ENCODE results near the gene PDGFB. TPM values are rescaled to one million over a fixed set of nuclear protein-coding genes. Genes with fewer than 3 reads are reported as not detected.

PDGFB gene
- total and polyA plus RNA-seq, 5 donors from 2014 or later, result 0.63 to 6.3 (median 4.3) TPM

DNA sequence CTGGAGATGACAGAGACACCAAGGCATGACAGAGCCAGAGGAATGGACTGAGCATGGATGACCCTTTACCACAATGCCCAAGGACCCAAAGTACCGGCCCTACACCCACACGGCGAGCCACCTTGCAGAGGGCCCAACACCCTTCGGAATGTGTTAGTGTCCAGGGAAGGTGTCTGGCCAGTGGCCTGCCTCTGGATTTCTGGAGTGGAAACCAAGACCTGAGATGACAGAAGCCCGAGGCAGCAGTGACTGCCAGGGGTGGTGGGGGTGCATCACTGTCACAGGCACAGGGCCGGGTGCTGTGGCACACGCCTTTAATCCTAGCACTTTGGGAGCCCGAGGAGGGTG lies 28.7 kb downstream of the PDGFB start:
- peak overlapping the region in 1 of 3 donors; percentile 68 for H3K27ac Mint-ChIP-seq
- DNase-seq (no peak), ATAC-seq (ENCODE audit: low read depth in 2 of 2) (no peak)
- H3K36me3 Mint-ChIP-seq, result no peaks in the 10 kb centered on the region
- Histone ChIP-seq H3K36me3 (ENCODE audit: control insufficient read depth, insufficient read depth, low read length) (no peaks in the 10 kb centered on the region), H3K9me3 (ENCODE audit: control insufficient read depth in 2 of 2, low read length in 2 of 2) (no peaks in the 10 kb centered on the region), H3K4me1 (ENCODE audit: control insufficient read depth, insufficient read depth, low read length, poor library complexity, severe bottlenecking) (no peaks in the 10 kb centered on the region), H3K4me3 (ENCODE audit: low read depth, low read length) (no peak overlapping the region), H3K27ac (ENCODE audit: insufficient read depth, low read length, poor library complexity, severe bottlenecking) (no peak overlapping the region), H3K27me3 (ENCODE audit: control insufficient read depth, insufficient read depth, low read length) (no peaks in the 10 kb centered on the region)
- H3K4me3 Mint-ChIP-seq, result no peak overlapping the region
- peaks cover 0 to 5% (median 0%) of the 10 kb centered on the region in 7 donors for H3K9me3 Mint-ChIP-seq
- peaks cover 0 to 6% (median 1%) of the 10 kb centered on the region in 4 donors for H3K4me1 Mint-ChIP-seq
- H3K27me3 Mint-ChIP-seq, result peaks cover 16% of the 10 kb centered on the region

GRCh38 chr22:39215426-39216142 lies 29.2 kb downstream of the PDGFB start:
- ATAC-seq (ENCODE audit: low read depth in 2 of 2), result peak in 1 of 2 donors; percentile 48
- H3K27ac Mint-ChIP-seq, result peak overlapping the region in 1 of 3 donors; percentile 68

DNA sequence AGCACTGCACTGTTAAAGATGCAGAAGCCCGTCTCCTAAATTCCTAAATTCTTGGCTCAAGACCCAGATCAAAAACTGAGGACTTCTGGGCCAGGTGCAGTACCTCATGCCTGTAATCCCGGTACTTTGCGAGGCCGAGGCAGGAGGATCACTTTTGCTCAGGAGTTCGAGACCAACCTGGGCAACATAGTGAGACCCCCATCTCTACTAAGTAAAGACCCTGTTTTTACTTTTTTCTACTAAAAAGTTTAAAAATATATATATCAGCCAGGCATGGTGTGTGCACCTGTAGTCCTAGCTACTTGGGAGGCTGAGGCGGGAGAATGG lies 29.7 kb downstream of the PDGFB start:
- H3K27me3 ChIP-seq (ENCODE audit: control insufficient read depth, insufficient read depth, low read length), result no peaks in the 10 kb centered on the region
- H3K9me3 ChIP-seq (ENCODE audit: control insufficient read depth in 2 of 2, low read length in 2 of 2), result no peaks in the 10 kb centered on the region
- Mint-ChIP-seq H3K4me1 (peaks cover 0 to 6% (median 1%) of the 10 kb centered on the region in 4 donors), H3K27ac (no peak overlapping the region), H3K27me3 (peaks cover 16% of the 10 kb centered on the region), H3K9me3 (peaks cover 0 to 3% (median 0%) of the 10 kb centered on the region in 7 donors), H3K36me3 (no peaks in the 10 kb centered on the region), H3K4me3 (no peak overlapping the region)
- H3K27ac ChIP-seq (ENCODE audit: insufficient read depth, low read length, poor library complexity, severe bottlenecking), result no peak overlapping the region
- ATAC-seq (ENCODE audit: low read depth in 2 of 2) (no peak), DNase-seq (no peak)
- H3K4me1 ChIP-seq (ENCODE audit: control insufficient read depth, insufficient read depth, low read length, poor library complexity, severe bottlenecking), result no peaks in the 10 kb centered on the region
- no peak overlapping the region for H3K4me3 ChIP-seq (ENCODE audit: low read depth, low read length)
- no peaks in the 10 kb centered on the region for H3K36me3 ChIP-seq (ENCODE audit: control insufficient read depth, insufficient read depth, low read length)

More at GRCh38 chr22:39215426-39216142, 29.2 kb downstream of the PDGFB start:
- H3K27ac ChIP-seq (ENCODE audit: insufficient read depth, low read length, poor library complexity, severe bottlenecking), result no peak overlapping the region
- H3K4me3 Mint-ChIP-seq, result no peak overlapping the region
- no peaks in the 10 kb centered on the region for H3K36me3 ChIP-seq (ENCODE audit: control insufficient read depth, insufficient read depth, low read length)
- no peak overlapping the region for H3K4me3 ChIP-seq (ENCODE audit: low read depth, low read length)
- H3K9me3 ChIP-seq (ENCODE audit: control insufficient read depth in 2 of 2, low read length in 2 of 2), result no peaks in the 10 kb centered on the region
- peaks cover 16% of the 10 kb centered on the region for H3K27me3 Mint-ChIP-seq
- H3K36me3 Mint-ChIP-seq, result no peaks in the 10 kb centered on the region
- H3K27me3 ChIP-seq (ENCODE audit: control insufficient read depth, insufficient read depth, low read length), result no peaks in the 10 kb centered on the region
- H3K4me1 Mint-ChIP-seq, result peaks cover 0 to 6% (median 1%) of the 10 kb centered on the region in 4 donors
- no peaks in the 10 kb centered on the region for H3K4me1 ChIP-seq (ENCODE audit: control insufficient read depth, insufficient read depth, low read length, poor library complexity, severe bottlenecking)
- DNase-seq, result peak in 1 of 3 donors; percentile 24
- H3K9me3 Mint-ChIP-seq, result peaks cover 0 to 3% (median 0%) of the 10 kb centered on the region in 7 donors

GRCh38 chr22:39214383-39215069 lies 30.3 kb downstream of the PDGFB start:
- H3K4me3 ChIP-seq (ENCODE audit: low read depth, low read length), result no peak overlapping the region
- H3K4me1 Mint-ChIP-seq, result peaks cover 0 to 6% (median 1%) of the 10 kb centered on the region in 4 donors
- H3K9me3 ChIP-seq (ENCODE audit: control insufficient read depth in 2 of 2, low read length in 2 of 2), result no peaks in the 10 kb centered on the region
- peaks cover 16% of the 10 kb centered on the region for H3K27me3 Mint-ChIP-seq
- H3K36me3 ChIP-seq (ENCODE audit: control insufficient read depth, insufficient read depth, low read length), result no peaks in the 10 kb centered on the region
- DNase-seq (no peak), ATAC-seq (ENCODE audit: low read depth in 2 of 2) (no peak)
- no peak overlapping the region for H3K27ac Mint-ChIP-seq
- no peaks in the 10 kb centered on the region for H3K36me3 Mint-ChIP-seq
- no peak overlapping the region for H3K4me3 Mint-ChIP-seq
- H3K27me3 ChIP-seq (ENCODE audit: control insufficient read depth, insufficient read depth, low read length), result no peaks in the 10 kb centered on the region
- H3K27ac ChIP-seq (ENCODE audit: insufficient read depth, low read length, poor library complexity, severe bottlenecking), result no peak overlapping the region
- peaks cover 0 to 3% (median 0%) of the 10 kb centered on the region in 7 donors for H3K9me3 Mint-ChIP-seq
- H3K4me1 ChIP-seq (ENCODE audit: control insufficient read depth, insufficient read depth, low read length, poor library complexity, severe bottlenecking), result no peaks in the 10 kb centered on the region

DNA sequence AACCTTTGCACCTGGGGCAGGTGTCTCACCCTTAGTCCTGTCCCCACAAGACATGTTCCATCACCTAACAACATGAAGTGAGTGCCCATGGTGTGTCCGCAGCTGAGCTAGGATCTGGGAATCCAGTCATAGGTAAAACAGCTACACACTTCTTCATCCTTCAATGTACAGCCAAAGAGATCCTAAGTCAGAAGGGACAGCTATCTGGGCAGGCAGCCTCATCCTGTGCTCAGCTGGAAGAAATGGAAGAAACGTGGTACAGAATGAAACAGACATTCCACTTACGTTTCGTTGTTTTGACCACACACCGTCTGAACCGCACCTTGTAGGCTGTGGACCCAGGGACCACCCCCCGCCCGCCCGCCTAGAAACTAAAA lies 30.8 kb downstream of the PDGFB start:
- no peak for ATAC-seq (ENCODE audit: low read depth in 2 of 2)
- Mint-ChIP-seq H3K9me3 (peaks cover 0 to 3% (median 0%) of the 10 kb centered on the region in 7 donors), H3K4me3 (no peak overlapping the region), H3K36me3 (no peaks in the 10 kb centered on the region), H3K27ac (no peak overlapping the region), H3K27me3 (peaks cover 16% of the 10 kb centered on the region), H3K4me1 (peaks cover 0 to 6% (median 0%) of the 10 kb centered on the region in 4 donors)
- Histone ChIP-seq H3K27me3 (ENCODE audit: control insufficient read depth, insufficient read depth, low read length) (no peaks in the 10 kb centered on the region), H3K4me3 (ENCODE audit: low read depth, low read length) (no peak overlapping the region), H3K27ac (ENCODE audit: insufficient read depth, low read length, poor library complexity, severe bottlenecking) (no peak overlapping the region), H3K9me3 (ENCODE audit: control insufficient read depth in 2 of 2, low read length in 2 of 2) (no peaks in the 10 kb centered on the region), H3K4me1 (ENCODE audit: control insufficient read depth, insufficient read depth, low read length, poor library complexity, severe bottlenecking) (no peaks in the 10 kb centered on the region), H3K36me3 (ENCODE audit: control insufficient read depth, insufficient read depth, low read length) (no peaks in the 10 kb centered on the region)
- no peak for DNase-seq

GRCh38 chr22:39212721-39213376 lies 31.9 kb downstream of the PDGFB start:
- Mint-ChIP-seq H3K27me3 (peaks cover 21% of the 10 kb centered on the region), H3K27ac (peak overlapping the region; percentile 66 to 77 (median 75)), H3K4me3 (no peak overlapping the region), H3K36me3 (no peaks in the 10 kb centered on the region), H3K4me1 (peaks cover 0 to 7% (median 3%) of the 10 kb centered on the region in 4 donors), H3K9me3 (peaks cover 0 to 3% (median 0%) of the 10 kb centered on the region in 7 donors)
- DNase-seq (no peak), ATAC-seq (ENCODE audit: low read depth in 2 of 2) (no peak)
- Histone ChIP-seq H3K4me1 (ENCODE audit: control insufficient read depth, insufficient read depth, low read length, poor library complexity, severe bottlenecking) (no peaks in the 10 kb centered on the region), H3K4me3 (ENCODE audit: low read depth, low read length) (no peak overlapping the region), H3K27me3 (ENCODE audit: control insufficient read depth, insufficient read depth, low read length) (no peaks in the 10 kb centered on the region), H3K27ac (ENCODE audit: insufficient read depth, low read length, poor library complexity, severe bottlenecking) (no peak overlapping the region), H3K36me3 (ENCODE audit: control insufficient read depth, insufficient read depth, low read length) (no peaks in the 10 kb centered on the region), H3K9me3 (ENCODE audit: control insufficient read depth in 2 of 2, low read length in 2 of 2) (no peaks in the 10 kb centered on the region)

DNA sequence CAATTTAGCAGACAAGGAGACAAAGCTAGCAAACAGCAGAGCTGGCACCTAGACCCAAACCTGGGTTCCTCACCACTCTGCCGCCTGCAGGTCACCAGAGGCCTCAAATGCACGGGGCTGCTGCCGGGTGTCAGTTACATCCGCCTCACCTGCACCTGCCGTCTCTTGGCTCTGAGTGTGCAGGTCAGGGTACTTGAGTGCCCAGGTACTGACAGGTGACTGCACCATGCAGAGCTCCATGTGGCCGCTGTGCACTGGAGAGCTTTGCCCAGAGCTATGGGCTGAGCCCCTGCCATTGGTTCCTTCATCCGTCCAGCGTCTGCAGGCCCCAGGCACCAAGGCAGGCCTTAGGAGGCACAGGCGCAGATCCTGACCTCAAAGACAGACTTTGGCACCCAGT lies 35.0 kb downstream of the PDGFB start:
- no peaks in the 10 kb centered on the region for H3K9me3 Mint-ChIP-seq
- Histone ChIP-seq H3K4me1 (ENCODE audit: control insufficient read depth, insufficient read depth, low read length, poor library complexity, severe bottlenecking) (no peaks in the 10 kb centered on the region), H3K36me3 (ENCODE audit: control insufficient read depth, insufficient read depth, low read length) (no peaks in the 10 kb centered on the region), H3K27ac (ENCODE audit: insufficient read depth, low read length, poor library complexity, severe bottlenecking) (no peak overlapping the region), H3K4me3 (ENCODE audit: low read depth, low read length) (no peak overlapping the region), H3K27me3 (ENCODE audit: control insufficient read depth, insufficient read depth, low read length) (no peaks in the 10 kb centered on the region), H3K9me3 (ENCODE audit: control insufficient read depth in 2 of 2, low read length in 2 of 2) (no peaks in the 10 kb centered on the region)
- DNase-seq, result no peak
- no peak overlapping the region for H3K27ac Mint-ChIP-seq
- H3K4me3 Mint-ChIP-seq, result no peak overlapping the region
- H3K27me3 Mint-ChIP-seq, result peaks cover 8% of the 10 kb centered on the region
- H3K36me3 Mint-ChIP-seq, result no peaks in the 10 kb centered on the region
- H3K4me1 Mint-ChIP-seq, result peaks cover 0 to 27% (median 14%) of the 10 kb centered on the region in 4 donors
- no peak for ATAC-seq (ENCODE audit: low read depth in 2 of 2)

Data from CD4-positive, CD25-positive, alpha-beta regulatory T cell (primary cell).